Keratinocyte (primary cell): ENCODE data around the gene AKR1E2.

ENCODE experiments used
- EZH2 ChIP-seq: IDR thresholded peaks from one replicate; pipeline ENCODE4 v1.6.1; 2012; ENCODE audit warnings: inconsistent platforms, mild to moderate bottlenecking, low read length, moderate library complexity
- TF ChIP-seq, protein P1 (sequence below), 3 experiments: IDR thresholded peaks in 1 of 3; conservative IDR thresholded peaks in 1 of 3; optimal IDR thresholded peaks in 1 of 3; 2 replicates in 2 of 3; 3 replicates in 1 of 3; pipeline versions ENCODE3 to v1.5.1; 2011; ENCODE audit warnings: low read length in 3 of 3, mild to moderate bottlenecking in 3 of 3, moderate library complexity in 2 of 3, control low read depth in 1 of 3, inconsistent platforms in 1 of 3; ENCODE audit not compliant: insufficient read depth in 2 of 3; ENCODE audit errors: extremely low read depth in 1 of 3

DNA sequence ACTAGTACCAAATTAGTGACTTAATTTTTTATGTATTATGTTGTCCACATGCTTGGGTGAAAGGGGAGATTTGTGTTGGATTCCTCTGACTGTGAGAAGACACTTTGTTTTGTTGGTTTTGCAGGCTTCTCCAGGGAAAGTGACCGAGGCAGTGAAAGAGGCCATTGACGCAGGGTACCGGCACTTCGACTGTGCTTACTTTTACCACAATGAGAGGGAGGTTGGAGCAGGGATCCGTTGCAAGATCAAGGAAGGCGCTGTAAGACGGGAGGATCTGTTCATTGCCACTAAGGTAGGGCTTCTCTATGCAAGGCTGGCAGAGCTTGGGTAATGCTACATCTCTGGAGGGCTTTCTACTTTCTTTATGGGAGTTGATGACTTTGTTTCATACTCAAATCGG is 4.5 kb downstream of the AKR1E2 start:
- no peak for TF ChIP-seq EZH2
- TF ChIP-seq, protein P1, sequence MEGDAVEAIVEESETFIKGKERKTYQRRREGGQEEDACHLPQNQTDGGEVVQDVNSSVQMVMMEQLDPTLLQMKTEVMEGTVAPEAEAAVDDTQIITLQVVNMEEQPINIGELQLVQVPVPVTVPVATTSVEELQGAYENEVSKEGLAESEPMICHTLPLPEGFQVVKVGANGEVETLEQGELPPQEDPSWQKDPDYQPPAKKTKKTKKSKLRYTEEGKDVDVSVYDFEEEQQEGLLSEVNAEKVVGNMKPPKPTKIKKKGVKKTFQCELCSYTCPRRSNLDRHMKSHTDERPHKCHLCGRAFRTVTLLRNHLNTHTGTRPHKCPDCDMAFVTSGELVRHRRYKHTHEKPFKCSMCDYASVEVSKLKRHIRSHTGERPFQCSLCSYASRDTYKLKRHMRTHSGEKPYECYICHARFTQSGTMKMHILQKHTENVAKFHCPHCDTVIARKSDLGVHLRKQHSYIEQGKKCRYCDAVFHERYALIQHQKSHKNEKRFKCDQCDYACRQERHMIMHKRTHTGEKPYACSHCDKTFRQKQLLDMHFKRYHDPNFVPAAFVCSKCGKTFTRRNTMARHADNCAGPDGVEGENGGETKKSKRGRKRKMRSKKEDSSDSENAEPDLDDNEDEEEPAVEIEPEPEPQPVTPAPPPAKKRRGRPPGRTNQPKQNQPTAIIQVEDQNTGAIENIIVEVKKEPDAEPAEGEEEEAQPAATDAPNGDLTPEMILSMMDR (optimal IDR thresholded peaks at IDR 0.05 in 1 of 3, IDR thresholded peaks at IDR 0.05 in 1 of 3, conservative IDR thresholded peaks at IDR 0.05 in 1 of 3; ENCODE audit: extremely low read depth in 1 of 3, insufficient read depth in 2 of 3, low read length in 3 of 3): no peak
